Naive B cell (primary cell): Measurements from ENCODE around the gene PTPRK. TPM values are rescaled to one million over a fixed set of nuclear protein-coding genes. Genes with fewer than 3 reads are reported as not detected.

Experiments
- ATAC-seq, 2 donors: fragments of 150-1000 bp; cut with Tn5 transposase; 2 replicates each; pipeline ENCODE4 v1.10.0; 2021; ENCODE audit warnings: low read depth in 2 of 2, mild to moderate bottlenecking in 2 of 2, moderate library complexity in 2 of 2
- DNase-seq: peaks from one replicate; pipeline ENCODE4 v3.0.0; 2022
- H3K27ac Mint-ChIP-seq, 6 donors: one replicate each; pipeline ENCODE4 v1.8.0; 2020 to 2022; ENCODE audit warnings: mild to moderate bottlenecking in 6 of 6, mixed read lengths in 6 of 6, moderate library complexity in 5 of 6, inconsistent platforms in 2 of 6
- H3K27me3 Mint-ChIP-seq, 3 donors: one replicate each; pipeline ENCODE4 v1.8.0; 2021 to 2022; ENCODE audit warnings: mixed read lengths in 3 of 3, mild to moderate bottlenecking in 1 of 3
- H3K36me3 Mint-ChIP-seq, 2 donors: one replicate each; pipeline ENCODE4 v1.8.0; 2020 to 2022; ENCODE audit warnings: mixed read lengths in 2 of 2, inconsistent platforms in 1 of 2, mild to moderate bottlenecking in 1 of 2
- H3K4me1 Mint-ChIP-seq, 3 donors: one replicate each; pipeline ENCODE4 v1.8.0; 2020 to 2022; ENCODE audit warnings: mixed read lengths in 3 of 3, inconsistent platforms in 1 of 3, mild to moderate bottlenecking in 1 of 3, moderate library complexity in 1 of 3
- H3K4me3 Mint-ChIP-seq, 8 donors: one replicate each; pipeline ENCODE4 v1.8.0; 2020 to 2022; ENCODE audit warnings: mild to moderate bottlenecking in 8 of 8, mixed read lengths in 8 of 8, moderate library complexity in 8 of 8, inconsistent platforms in 2 of 8
- H3K9me3 Mint-ChIP-seq, 7 donors: one replicate each; pipeline ENCODE4 v1.8.0; 2020 to 2022; ENCODE audit warnings: mixed read lengths in 7 of 7, mild to moderate bottlenecking in 5 of 7, inconsistent platforms in 2 of 7, moderate library complexity in 1 of 7
- polyA plus RNA-seq, 6 donors: library from polyadenylated mRNA; unstranded; fragments of 300-500 nt; fragmentation: Illumina TruSeq; gene quantifications; one replicate each; pipeline ENCODE4 v1.2.3, GENCODE V29; 2021; ENCODE audit warnings: low read depth in 6 of 6

PTPRK gene
- polyA plus RNA-seq, 6 donors from 2014 or later, result 27.6 to 43.4 (median 34.3) TPM

DNA sequence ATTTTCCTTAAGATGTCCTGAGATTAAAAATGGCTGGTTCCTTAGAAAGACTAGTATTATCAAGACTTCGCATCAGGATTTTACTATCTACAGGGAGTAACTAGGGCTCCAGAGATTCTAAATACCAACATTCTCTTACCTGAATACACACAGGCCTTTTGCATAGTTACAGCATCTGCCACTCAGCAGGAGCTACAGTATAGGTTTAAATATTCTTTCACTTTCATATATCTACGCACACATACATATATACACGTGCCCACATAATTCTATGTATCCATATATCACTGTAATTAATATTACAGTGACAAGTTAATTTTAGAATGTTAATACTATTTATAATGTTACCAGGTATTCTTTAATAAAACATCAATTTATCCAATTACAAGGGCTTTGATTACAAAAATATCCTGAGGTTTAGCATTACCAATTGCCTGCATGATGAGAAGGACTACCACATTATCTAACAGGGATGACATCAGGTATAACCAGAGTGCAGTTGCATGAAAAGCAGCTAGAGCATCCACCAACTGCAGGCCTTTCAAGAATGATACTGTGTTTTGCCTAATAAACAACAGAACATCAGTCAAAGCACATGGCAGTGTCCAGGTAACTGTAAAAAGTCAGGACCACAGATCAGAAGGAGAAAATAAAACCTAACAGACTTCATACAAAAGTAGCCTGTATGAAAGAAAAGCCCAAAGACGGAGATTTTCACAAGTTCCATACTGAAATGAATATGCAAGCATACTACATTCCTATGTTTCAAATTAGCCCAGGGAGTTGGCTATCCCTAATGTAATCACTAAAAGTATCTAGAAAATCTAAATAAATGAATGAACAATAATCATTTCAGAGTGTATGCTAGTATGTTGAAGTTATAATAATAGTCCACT, 268.7 kb downstream of the PTPRK start:
- no peaks in the 10 kb centered on the region for H3K4me1 Mint-ChIP-seq

DNA sequence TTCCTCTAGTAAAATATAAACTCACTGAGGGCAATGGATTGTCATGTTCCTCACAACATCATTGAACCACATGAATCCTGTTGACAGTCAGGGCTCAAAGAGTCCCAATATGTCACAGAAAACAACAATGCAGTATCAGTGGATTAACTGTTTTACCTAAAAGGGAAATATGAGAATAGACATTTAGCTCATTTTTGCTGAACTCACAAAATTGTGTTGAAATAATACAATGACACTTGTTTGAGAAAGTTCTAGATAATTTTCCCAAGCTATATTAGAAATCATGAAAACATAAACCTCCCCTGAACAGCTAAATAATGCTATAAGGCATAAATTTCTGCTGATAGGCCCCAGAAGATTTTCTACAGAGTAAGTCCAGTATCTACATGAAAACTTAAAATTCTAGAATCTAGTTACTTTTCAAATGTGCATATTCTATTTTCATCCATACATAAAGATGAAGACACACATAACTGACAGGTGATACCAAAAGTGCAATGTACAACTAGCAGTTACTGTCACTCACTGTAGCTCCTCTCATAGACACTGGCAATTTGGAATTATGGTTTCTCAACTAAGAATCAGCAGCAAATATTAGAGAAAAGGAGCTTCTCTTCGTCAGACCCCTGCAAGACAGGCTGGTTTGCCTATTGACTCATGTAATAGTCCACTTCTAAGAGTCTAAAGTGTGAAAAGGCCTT, 269.9 kb downstream of the PTPRK start:
- Mint-ChIP-seq H3K4me3 (no peak overlapping the region), H3K36me3 (no peaks in the 10 kb centered on the region), H3K27ac (no peak overlapping the region), H3K27me3 (no peaks in the 10 kb centered on the region), H3K4me1 (no peaks in the 10 kb centered on the region), H3K9me3 (no peaks in the 10 kb centered on the region)
- ATAC-seq (no peak), DNase-seq (no peak)

More for the DNA sequence above, 268.7 kb downstream of the PTPRK start:
- Mint-ChIP-seq H3K27me3 (no peaks in the 10 kb centered on the region), H3K36me3 (no peaks in the 10 kb centered on the region), H3K4me3 (no peak overlapping the region), H3K9me3 (no peaks in the 10 kb centered on the region), H3K27ac (no peak overlapping the region)
- ATAC-seq (no peak), DNase-seq (no peak)

- Mint-ChIP-seq H3K27me3 (no peaks in the 10 kb centered on the region), H3K9me3 (no peaks in the 10 kb centered on the region), H3K4me1 (no peaks in the 10 kb centered on the region), H3K27ac (no peak overlapping the region), H3K4me3 (no peak overlapping the region), H3K36me3 (no peaks in the 10 kb centered on the region)
- no peak for ATAC-seq
- no peak for DNase-seq
Observed at GRCh38 chr6:128249429-128249828, 271.0 kb downstream of the PTPRK start.

GRCh38 chr6:128246472-128247260, 273.7 kb downstream of the PTPRK start:
- Mint-ChIP-seq H3K9me3 (no peaks in the 10 kb centered on the region), H3K4me1 (peaks cover 0 to 3% (median 0%) of the 10 kb centered on the region in 3 donors), H3K27me3 (no peaks in the 10 kb centered on the region), H3K4me3 (no peak overlapping the region), H3K27ac (peak overlapping the region in 1 of 6 donors; percentile 68), H3K36me3 (no peaks in the 10 kb centered on the region)
- ATAC-seq (no peak), DNase-seq (no peak)

DNA sequence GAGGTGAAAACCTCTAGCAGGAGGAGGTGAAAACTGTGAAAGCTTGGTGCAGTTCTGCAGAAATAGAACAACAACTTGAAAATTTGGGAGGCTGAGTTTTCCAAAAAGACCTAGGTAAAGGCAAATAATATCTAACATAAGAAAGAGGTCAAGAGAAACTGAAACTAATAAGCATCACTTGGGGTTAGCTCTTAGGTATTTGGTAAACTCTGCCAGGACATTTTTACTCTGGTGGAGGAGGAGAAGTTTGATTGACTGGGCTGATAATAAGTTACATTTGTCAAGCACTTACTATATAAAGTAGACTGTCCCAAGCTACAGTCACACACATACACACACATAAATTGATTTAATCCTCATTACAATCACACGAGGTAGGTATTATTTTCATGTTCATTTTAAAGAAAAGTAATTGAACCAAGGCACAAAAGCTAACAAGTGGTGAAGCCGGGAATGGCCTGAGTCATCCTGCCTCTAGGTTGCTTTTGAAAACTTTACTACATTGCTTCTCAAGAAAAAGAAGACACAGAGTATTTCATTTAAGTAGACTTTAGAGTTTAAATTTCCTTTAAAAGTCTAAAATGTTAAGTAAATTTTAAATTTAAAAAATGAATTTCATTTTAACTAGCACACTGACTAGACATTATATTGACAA, 275.5 kb downstream of the PTPRK start:
- H3K4me1 Mint-ChIP-seq, result peaks cover 9 to 17% (median 12%) of the 10 kb centered on the region in 3 donors
- H3K27me3 Mint-ChIP-seq, result no peaks in the 10 kb centered on the region
- no peak overlapping the region for H3K27ac Mint-ChIP-seq
- no peaks in the 10 kb centered on the region for H3K36me3 Mint-ChIP-seq
- ATAC-seq, result no peak
- no peak for DNase-seq
- H3K9me3 Mint-ChIP-seq, result no peaks in the 10 kb centered on the region
- H3K4me3 Mint-ChIP-seq, result no peak overlapping the region

DNA sequence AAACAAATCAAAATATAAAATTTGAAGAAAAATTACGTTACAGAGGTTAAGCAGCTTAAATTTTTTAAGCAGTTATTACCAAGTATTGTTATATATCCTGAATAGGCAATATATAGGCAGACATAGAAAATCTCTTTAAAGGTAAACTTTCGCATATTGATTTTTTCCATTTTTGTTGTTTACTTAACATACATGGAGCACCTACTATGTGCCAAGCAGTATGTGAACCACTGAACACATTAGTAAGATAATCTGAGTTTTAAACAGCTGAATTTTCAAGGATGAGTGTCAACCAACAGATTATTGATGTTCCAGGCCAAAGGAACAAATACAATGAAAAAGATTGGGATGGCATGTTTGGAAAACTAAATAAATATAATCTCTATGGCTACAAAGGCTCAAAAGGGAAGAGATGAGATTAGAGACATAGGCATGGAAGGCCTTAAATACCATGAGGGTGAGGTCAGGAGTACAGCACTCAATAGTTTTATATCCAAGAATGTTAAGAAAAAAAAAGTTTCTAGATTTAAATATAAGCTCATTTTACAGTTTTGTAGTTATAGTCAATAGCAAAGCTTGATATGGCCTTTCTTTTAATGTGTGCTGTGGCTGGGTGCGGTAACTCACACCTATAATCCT, 277.5 kb downstream of the PTPRK start:
- no peaks in the 10 kb centered on the region for H3K9me3 Mint-ChIP-seq
- H3K36me3 Mint-ChIP-seq, result peaks cover 0 to 2% of the 10 kb centered on the region in 2 donors
- H3K4me1 Mint-ChIP-seq, result peaks cover 14 to 32% (median 14%) of the 10 kb centered on the region in 3 donors
- H3K27ac Mint-ChIP-seq, result peak overlapping the region in 1 of 6 donors; percentile 72
- ATAC-seq, result no peak
- no peaks in the 10 kb centered on the region for H3K27me3 Mint-ChIP-seq
- no peak for DNase-seq
- H3K4me3 Mint-ChIP-seq, result no peak overlapping the region

GRCh38 chr6:128241216-128241615, 279.2 kb downstream of the PTPRK start:
- no peaks in the 10 kb centered on the region for H3K27me3 Mint-ChIP-seq
- ATAC-seq, result peak; percentile 76 to 83
- no peaks in the 10 kb centered on the region for H3K9me3 Mint-ChIP-seq
- peak; percentile 50 for DNase-seq
- H3K4me3 Mint-ChIP-seq, result peak overlapping the region; percentile 85 to 96 (median 91)
- H3K4me1 Mint-ChIP-seq, result peaks cover 19 to 40% (median 23%) of the 10 kb centered on the region in 3 donors
- peak overlapping the region; percentile 88 to 94 (median 92) for H3K27ac Mint-ChIP-seq
- peaks cover 0 to 10% of the 10 kb centered on the region in 2 donors for H3K36me3 Mint-ChIP-seq

DNA sequence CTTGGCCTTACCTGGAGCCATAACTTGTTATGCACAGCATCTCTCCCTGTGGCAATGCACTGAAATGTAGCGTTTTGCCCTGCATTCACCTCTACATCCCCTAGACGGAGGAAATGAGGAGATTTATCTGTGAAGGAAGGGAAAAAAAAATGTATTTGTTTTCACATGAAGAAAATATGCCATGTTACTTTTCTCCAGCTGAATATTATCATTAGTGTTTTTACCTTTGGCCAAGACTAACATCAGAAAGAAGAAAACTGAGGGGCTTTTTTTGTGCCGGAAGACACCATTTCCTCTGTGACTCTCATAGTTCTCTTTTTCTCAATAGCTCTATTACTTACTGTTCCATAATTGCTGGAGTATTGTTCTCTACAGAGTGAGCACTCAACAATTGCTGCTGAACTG, 280.4 kb downstream of the PTPRK start:
- Mint-ChIP-seq H3K27me3 (no peaks in the 10 kb centered on the region), H3K4me3 (peak overlapping the region; percentile 85 to 96 (median 91)), H3K36me3 (peaks cover 0 to 10% of the 10 kb centered on the region in 2 donors), H3K9me3 (no peaks in the 10 kb centered on the region), H3K27ac (peak overlapping the region; percentile 61 to 94 (median 90)), H3K4me1 (peaks cover 19 to 42% (median 23%) of the 10 kb centered on the region in 3 donors)
- ATAC-seq (peak; percentile 81 to 88), DNase-seq (peak; percentile 40)

DNA sequence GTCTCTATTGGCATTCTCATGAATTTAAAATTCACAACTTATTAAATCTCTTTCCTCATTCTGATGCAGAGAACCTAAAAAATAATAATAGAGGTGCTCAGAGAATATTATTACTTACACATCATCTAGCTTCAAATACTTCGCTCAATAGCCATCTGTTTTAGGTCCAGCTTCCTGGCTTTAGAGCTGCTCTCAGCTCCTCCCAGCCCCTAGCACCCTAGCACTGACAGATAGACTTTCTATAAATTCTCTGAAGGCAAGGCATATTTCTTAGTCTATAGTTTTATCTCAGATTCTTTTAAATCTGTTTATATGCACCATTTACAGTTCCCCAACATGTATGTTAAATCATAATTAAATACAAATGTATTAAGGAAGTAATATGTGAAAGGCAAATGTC, 281.3 kb downstream of the PTPRK start:
- peaks cover 0 to 10% of the 10 kb centered on the region in 2 donors for H3K36me3 Mint-ChIP-seq
- H3K9me3 Mint-ChIP-seq, result no peaks in the 10 kb centered on the region
- peak overlapping the region; percentile 73 to 96 (median 88) for H3K4me3 Mint-ChIP-seq
- peak overlapping the region; percentile 83 to 97 (median 89) for H3K27ac Mint-ChIP-seq
- DNase-seq (no peak), ATAC-seq (no peak)
- H3K4me1 Mint-ChIP-seq, result peaks cover 19 to 42% (median 27%) of the 10 kb centered on the region in 3 donors
- H3K27me3 Mint-ChIP-seq, result no peaks in the 10 kb centered on the region

DNA sequence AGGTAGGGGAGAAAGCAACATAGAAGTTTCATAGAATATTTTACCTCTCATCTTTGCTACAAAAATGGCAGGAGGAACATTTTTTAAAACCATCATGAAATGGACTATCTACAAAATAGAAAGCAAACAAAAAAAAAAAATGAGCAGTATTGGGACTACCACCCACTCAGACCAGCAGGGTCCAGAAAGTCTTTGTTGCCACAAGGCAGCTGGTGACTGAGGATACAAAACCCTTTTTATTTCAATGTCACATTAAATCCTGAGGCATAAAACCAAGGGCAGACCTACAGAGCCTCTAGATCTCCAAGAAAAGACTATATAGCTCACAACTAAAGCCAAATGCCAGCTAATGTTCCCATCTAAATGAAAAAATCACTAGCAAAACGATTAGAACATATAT, 282.2 kb downstream of the PTPRK start:
- peaks cover 19 to 42% (median 36%) of the 10 kb centered on the region in 3 donors for H3K4me1 Mint-ChIP-seq
- ATAC-seq (no peak), DNase-seq (no peak)
- H3K4me3 Mint-ChIP-seq, result peak overlapping the region in 7 of 8 donors; percentile 39 to 80 (median 65)
- H3K9me3 Mint-ChIP-seq, result no peaks in the 10 kb centered on the region
- H3K27me3 Mint-ChIP-seq, result no peaks in the 10 kb centered on the region
- peaks cover 0 to 19% of the 10 kb centered on the region in 2 donors for H3K36me3 Mint-ChIP-seq
- H3K27ac Mint-ChIP-seq, result peak overlapping the region in 3 of 6 donors; percentile 11 to 51 (median 20)

GRCh38 chr6:128235556-128235955, 284.8 kb downstream of the PTPRK start:
- Mint-ChIP-seq H3K27me3 (no peaks in the 10 kb centered on the region), H3K4me3 (no peak overlapping the region), H3K27ac (peak overlapping the region in 1 of 6 donors; percentile 42), H3K4me1 (peaks cover 16 to 36% (median 35%) of the 10 kb centered on the region in 3 donors), H3K9me3 (no peaks in the 10 kb centered on the region), H3K36me3 (peaks cover 0 to 25% of the 10 kb centered on the region in 2 donors)
- DNase-seq, result no peak
- no peak for ATAC-seq

DNA sequence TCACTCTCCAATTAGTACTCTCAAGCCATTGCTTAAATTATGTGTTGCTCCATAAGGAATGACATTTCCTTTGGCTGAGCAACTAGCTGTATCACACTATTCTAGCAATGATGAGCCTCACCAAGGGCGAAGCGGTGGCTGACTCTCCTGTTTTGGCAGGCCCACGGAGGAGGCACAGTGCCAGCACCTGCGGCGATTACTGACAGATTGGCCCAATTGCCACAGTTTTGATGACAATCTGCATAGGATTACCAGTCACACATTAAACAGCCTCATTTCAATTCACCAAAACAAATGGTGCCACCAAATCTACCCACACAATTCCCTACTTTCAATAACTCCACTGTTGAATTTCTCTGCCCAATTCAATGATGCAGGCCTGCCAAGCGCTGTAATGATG, 286.9 kb downstream of the PTPRK start:
- no peak overlapping the region for H3K27ac Mint-ChIP-seq
- no peaks in the 10 kb centered on the region for H3K27me3 Mint-ChIP-seq

More for the DNA sequence above, 286.9 kb downstream of the PTPRK start:
- Mint-ChIP-seq H3K36me3 (peaks cover 0 to 25% of the 10 kb centered on the region in 2 donors), H3K4me3 (no peak overlapping the region), H3K4me1 (peaks cover 17 to 47% (median 32%) of the 10 kb centered on the region in 3 donors), H3K9me3 (no peaks in the 10 kb centered on the region)
- no peak for DNase-seq
- no peak for ATAC-seq
